GM21381 (cell line): Measurements from ENCODE around the gene TNFAIP8.

Experiments used
- ATAC-seq: cut with Tn5 transposase; IDR thresholded peaks from one replicate; pipeline ENCODE4 v1.9.1; 2021; ENCODE audit warnings: mild to moderate bottlenecking, moderate library complexity; ENCODE audit not compliant: unreplicated experiment

Gene TNFAIP8

DNA sequence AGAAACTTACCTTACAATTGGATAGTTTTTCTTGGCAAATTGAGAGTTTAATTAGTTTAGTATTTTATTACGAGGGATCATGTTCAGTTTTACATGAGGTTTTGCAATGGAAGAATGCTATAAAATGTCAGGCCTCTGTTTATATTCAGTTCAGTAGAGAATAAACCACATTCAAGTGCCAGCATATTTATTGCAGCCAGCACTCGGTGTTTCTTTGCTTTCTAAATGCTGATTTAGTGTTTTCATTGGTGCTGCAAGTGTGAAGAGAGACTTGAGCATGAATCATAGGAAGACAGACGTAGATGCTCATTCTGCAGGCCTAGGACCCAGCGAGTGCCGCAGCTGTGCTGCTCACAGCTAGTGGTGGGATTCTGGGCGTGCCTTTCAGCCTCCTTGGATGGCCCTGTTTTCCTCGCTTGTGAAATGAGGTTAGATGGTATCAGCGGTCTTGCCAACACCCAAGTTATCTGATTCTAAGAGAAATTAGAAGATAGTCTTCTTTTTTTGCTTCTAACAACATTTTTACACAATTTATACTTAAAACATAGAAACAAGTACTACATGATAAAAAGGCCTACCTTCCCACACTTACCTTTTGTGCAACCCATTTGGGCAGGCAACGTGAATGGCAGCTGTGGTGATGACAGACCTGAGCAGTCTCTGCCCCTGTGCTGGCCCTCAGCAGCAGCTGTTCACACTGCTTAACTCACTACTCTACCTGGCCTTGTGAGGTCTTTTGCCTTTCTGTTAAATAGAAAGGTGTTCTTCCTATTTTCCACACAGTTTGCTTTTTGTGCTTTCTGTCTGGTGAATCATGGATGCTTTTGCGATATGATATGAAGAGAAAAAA, 26.8 kb upstream of the TNFAIP8 start:
- ATAC-seq, result no peak

DNA sequence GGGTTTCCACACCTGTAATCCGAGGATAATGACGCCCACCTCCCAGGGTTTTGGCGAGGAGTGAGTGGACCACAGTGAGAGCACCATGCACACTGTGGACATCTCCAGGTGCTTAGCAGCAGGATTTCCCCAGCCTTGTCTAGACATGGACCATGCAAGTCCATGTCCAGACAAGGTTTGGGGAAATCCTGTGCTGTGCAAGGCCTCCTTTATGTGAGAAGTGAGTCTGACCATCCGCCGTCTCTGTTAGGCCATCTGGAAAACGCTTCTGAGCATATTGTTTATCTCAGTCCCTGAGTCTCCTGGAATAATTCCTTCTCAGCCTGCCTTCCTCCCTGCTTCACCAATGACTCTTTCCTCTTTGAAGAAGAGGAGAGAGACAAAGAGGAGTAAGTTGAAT, 26.2 kb upstream of the TNFAIP8 start:
- ATAC-seq, result no peak

DNA sequence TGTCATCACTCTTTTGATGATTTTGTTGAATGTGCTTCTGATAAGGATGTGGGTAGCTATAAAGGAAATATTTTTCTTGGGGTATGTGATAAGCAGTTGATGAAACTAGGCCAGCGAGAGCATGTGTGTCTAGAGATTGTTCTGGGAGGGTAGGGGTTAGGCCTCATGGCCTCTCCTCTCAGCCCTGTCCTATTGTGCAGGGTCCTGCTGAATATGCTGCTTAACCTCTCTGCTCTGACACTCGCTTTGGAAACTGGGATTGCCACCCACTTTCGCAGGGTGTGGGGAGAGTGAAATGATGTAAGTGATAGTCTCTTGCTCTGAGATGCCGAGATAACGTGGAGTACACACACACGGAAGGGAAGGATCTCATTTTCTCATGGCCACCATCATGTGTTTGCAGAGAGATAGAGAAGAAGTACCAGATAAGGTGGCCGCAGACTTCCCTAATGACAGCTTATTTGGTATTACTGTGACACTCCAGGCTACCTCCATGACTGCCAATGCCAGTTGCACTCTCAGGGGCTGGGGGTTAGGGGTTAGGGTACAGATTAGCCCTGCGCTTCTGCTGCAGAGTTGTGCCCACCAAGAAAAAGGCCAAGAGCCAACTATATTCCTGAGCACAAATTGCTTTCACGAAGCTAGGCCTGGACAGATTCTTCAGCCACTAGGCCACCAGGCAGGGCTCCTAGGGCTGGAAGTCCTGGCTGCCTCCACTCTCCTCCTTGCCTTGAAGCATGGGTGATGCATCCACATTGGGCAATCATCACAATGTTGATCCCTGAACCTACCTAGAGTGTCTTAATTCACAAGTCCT, 25.2 kb upstream of the TNFAIP8 start:
- ATAC-seq, result no peak

DNA sequence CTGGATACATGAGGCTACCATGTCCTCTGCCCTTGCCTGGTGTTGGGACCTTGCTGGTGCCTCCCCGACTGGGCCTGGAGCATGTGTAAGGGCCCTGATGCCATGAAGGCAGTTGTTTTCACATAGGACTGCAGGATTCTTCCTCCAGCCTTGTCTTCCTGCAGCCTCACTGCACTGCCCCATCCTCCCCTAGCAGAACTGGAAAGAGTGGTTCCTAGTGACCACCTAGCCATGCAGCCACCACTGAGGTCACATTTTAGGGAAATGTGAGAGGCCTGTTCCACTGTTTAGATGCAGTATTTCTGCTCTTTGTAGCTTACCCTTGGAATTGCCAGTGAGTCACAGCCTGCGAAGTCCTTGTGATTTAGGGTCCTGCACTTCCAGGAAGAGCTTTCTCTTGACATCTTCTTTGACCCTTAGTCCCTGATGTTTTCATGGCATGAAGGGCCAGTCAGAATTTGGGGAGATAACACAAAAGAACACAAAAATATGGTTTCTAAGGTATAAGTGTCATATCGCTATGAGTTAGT, 24.2 kb upstream of the TNFAIP8 start:
- ATAC-seq, result no peak

DNA sequence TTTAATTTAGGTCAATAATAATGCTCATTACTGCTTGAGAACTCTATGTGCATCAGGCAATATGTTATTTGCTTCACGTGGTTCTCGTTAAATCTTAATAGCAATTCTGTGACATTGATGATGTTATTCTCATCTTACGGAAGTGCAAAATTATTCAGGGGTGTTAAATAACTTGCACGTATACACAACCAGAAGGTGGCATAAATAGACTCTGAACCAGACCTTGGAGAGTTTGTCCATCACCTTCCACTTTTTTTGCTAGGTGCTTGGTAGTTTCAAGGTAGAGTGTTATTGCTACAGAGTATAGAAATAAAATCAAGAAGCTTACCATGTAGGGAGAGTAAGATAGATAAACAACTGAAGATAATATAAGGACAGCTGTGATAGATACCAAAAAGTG, 23.6 kb upstream of the TNFAIP8 start:
- no peak for ATAC-seq

DNA sequence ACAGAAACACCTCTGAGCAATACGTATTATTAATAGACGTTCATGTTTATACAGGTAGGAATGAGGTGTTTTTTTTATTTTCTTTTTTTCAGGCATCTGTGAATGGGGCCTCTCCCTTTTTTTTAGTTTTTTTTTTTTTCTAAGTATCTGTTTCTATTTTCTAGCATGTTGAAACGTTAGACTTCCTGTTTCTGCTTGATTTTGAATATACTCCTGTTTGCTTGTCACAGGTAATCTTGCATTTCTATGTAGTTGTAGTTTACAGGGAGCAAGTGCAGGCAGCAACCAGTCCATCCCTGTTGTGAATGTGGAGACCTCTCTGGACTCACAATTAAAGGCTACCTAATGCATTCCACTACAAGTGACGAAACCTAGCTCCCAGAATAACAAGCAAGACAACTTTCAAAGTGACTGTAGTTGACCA, 22.8 kb upstream of the TNFAIP8 start:
- peak; percentile 20 for ATAC-seq

DNA sequence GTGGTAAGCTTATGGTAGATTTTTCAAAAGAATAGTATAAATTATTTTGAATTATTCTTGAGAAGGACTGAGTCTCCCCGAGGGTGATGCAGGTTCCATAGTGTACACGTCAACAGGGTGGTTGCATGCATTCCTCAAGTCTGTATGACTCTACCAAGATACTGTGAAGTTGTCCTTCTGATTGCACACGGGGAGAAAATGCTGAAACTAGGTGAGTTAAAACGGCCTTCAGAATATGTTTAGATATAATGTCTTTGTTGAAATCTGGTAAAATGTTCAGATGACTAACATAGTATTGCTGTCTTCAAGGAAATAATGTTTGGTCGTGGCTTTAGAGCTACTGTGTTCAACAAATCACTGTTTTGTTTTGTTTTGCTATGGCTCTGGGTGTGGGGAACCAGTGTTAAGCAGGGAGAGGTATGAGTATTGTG, 22.4 kb upstream of the TNFAIP8 start:
- ATAC-seq, result peak; percentile 22

DNA sequence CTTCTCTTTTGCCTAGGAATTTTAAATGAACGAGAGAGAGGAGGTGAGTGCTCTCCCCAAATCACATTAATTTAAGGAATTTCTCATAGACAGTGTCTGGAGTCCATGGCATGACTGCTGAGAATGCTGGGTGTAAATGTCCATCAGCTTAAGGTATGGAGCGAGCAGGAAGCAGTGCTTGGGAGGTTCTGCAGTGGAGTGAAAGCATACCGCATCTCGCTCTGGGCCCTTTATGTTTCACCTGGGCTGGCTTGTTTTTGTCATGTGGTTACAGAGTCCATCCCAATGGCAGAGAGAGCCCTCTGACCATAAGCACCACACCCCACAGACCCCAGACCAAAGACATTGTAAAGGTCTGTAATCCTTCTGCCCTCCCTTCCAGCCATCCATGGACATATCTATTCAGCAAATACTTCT, 20.6 kb upstream of the TNFAIP8 start:
- ATAC-seq, result no peak

DNA sequence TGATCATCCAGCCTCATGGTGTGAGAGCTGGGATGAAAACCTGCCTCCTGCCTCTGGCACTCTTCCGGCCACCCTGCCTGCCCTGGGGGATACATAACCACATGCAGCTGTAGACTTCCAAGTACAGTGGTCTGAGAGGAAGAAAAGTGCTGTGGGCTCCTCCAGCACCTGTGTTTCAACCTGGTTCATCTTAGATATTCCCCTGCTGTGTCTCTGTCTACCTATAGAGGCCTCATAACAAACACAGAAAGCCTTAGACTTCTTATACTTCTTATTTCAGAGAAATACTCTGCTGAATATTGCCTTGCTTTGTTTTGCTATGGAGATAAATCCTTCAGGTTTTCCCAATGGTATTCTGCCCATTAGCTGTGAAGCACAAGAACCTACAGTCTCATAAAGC, 19.6 kb upstream of the TNFAIP8 start:
- no peak for ATAC-seq

DNA sequence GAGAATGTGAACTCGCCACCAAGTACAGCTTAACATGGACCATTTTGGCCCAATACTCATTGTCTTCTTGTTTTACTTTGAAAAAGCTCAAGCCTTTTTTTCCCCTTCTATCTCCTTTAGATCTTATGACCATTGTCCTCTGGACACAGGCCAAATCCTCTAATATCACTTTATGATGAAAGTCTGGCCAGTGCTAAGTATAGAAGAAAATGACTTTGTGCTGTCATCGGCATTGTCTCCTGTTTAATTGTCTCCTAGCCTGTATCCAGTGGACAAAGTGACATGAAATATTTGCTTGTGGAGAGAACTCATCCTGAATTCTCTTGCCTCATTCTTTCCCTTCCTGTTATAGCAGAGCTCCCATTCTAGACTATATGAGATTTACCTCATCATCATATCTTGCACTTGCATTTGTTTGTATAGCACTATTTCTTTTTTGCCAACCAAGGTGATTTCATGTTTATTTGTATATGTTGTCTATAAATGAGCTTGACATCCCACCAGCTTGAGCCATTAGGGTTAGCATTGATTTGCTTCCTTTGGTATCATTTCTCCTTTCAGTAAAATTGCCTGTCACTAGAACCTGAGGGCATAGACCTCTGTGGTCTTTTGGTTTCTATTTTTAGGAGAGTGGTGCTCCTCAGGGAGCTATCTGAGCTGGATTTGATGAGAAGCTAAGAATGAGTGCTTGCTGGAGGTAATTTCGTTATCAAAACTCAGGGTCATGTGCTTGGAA, 18.8 kb upstream of the TNFAIP8 start:
- no peak for ATAC-seq

DNA sequence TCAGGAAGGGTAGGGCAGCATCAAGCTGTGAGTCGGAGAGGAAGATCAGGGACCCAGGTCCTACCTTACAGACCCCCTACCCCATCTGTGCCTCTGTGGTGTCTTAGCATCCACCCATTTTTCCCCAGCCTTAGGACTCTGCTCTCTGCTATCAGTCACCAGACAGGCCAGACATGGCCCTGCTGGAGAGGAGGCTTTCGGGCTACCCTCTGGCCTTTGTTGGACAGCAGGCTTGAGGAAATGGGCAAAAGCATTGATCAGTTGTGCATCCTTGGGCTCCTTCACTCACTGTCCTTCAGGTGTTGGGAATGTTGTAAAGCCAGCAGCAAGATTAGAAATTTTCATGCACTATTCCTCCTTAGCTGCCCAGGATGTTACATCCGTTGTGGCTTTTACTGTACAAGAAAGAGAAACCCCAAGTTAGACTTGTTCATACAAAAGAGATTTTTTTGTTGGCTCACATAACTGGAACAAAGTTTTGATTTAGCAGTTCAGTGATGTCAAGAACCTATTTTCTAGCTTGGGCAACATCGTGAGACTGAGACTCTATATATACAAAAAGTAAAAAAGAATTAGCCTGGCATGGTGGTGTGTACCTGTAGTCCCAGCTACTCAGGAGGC, 17.4 kb upstream of the TNFAIP8 start:
- no peak for ATAC-seq

DNA sequence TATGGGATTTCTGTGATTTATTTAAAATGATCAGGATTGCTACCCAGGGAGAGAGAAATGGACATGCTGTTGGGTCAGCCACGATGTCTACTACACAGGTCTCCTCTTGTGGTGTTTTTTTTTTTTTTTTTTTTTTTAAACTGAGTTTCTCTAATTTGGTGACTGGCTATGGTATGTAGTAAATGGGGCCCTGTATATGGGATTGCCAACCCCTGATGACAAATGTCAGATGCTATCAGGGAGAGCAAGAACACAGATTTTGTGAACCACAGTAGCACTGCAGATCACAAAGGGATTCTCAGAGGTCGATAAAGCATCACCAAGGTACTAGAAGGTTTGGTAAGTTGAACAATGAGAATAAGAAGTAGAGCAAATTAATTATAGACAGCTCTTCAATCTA, 16.5 kb upstream of the TNFAIP8 start:
- ATAC-seq, result no peak

DNA sequence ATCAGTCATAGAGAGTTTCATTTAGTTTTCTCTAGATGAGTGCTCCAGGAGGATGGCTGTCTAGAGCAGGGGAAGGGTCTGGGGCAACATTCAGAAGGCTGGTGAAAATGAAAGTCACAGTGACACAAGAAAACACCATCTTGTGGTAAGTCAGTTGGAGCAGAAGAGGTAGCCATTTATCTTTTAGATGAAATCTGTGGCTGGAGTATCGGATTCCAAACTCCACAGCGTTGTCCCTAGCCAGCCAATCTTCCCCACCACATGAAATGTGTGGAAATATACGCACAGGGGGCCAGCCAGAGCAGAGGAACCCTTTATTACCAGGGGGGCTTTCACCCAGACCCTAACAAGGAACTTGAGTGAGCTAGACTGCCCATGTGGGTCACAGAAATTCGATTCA, 15.9 kb upstream of the TNFAIP8 start:
- no peak for ATAC-seq

DNA sequence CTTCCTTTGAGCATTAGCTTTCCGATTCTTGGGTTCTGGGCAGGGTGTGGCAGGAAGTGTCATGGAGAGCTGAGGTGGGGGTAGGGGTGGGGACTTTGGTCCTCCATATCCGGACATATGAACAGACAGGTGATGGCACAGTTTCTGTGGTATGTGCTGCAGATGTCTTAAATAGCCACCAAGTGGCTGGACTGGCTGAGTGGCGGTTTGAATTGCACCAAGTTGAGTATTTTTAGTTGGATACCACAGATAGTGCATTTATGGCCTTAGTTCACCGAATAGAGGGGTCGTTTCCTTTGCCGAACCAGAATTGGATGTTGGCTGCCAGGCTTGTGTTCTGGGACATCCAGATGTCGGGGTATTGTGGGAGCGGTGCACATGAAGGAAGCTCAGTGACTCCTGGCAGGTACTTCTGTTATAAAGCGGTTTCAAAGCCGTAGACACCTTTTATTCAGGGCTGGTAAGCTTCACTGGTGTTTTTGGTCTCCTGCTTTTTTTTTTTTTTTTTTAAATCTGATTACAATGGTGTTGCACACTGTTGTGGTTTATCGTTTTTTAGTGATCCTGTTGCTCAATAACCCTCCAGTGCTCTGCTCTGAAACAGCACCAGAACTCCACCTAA, 15.1 kb upstream of the TNFAIP8 start:
- ATAC-seq, result peak; percentile 63

DNA sequence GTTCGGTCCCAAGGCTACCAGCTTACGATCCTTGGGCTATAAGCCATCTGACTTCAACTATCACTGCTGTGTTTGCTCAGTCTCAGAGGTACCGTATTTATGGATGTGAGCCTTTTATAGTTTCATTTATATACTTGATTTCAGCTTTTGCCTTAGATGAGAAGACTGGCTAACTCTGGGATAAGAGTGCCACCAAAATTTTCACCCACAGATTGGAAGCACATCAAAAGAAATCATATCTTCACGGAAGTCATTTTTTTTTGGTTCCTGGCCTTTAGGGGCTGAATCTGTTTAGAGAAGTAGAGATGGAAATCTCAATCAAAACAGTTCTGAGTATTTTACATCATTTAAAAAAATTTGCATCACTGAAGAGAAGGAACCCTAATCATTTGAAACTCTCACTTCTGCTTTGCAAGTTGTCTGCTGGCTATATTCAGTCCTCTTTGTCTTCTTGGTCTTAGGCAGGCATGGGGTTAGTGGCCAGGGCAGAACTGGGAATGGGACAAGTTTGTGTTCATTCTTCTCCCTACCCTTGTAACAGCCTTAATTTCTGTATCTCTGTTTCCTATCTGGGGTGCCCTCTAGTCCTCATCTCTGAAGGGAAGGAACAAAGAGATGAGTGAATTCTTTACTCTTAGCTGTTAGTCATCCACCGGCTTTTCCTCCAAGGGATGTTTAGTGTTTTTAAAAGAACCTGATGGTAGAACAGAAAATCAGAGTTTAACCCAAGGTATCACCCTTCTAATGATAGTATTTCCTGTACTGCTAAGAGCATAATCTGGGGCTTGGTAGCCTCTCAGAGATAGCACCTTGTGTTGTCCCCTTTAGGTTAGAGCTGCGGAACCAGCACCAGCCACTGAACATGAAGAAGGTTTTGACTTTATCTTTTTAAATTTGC, 14.1 kb upstream of the TNFAIP8 start:
- peak; percentile 46 for ATAC-seq

DNA sequence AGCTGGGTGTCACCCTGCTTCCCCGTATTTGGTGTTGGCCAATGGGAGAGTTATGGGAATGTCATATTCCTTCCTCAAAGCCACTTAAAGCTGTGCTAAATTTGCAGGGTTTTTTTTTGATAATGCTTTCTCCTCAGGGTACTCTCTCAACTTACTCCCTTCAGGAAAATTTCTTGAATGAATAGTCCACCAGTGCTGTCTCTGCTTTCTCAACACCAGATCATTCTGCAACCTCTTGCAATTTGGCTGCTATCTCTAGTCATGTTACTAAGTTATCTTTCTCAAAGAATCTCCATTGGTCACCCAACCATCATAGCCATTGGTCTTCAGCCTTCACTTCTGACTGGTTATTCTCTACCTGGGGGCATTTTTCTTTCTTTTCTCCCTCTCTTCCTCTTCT, 13.4 kb upstream of the TNFAIP8 start:
- no peak for ATAC-seq

DNA sequence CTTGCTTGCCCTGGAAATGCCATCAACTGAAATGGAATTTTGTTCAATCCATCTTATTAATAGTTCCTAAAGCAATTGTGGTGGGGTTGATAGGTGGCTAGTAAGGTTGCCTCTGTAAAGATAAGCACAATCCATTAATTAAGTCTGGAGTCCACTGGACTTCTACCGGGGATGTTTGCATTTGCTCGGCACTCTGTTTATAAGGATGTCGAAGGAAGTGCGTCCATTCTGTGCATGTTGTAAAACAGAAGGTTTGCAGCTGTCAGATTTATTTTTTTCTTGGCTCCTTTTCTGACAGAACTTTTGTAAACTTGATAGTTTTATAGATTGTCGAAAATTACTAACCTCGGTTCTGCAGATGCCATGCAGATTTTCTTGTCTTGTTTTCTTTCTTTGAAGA, 12.8 kb upstream of the TNFAIP8 start:
- ATAC-seq, result no peak

DNA sequence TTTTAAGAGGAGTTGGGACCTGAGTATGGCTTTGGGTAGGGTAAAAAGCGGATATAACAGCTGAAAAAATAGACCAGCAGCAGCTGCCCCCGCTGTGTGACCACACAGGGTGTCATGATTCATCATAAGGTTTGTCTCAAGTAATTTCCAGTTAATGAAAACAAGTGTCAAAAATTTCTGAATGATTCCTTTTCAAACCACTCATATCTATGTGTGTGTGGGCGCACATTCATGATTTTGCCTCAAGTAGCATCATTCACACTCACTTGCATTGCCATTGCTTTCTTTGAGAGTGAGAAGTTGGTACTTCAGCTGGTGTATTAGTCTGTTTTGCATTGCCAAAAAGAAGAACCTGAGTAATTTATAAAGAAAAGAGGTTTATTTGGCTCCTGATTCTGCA, 12.1 kb upstream of the TNFAIP8 start:
- peak; percentile 20 for ATAC-seq

DNA sequence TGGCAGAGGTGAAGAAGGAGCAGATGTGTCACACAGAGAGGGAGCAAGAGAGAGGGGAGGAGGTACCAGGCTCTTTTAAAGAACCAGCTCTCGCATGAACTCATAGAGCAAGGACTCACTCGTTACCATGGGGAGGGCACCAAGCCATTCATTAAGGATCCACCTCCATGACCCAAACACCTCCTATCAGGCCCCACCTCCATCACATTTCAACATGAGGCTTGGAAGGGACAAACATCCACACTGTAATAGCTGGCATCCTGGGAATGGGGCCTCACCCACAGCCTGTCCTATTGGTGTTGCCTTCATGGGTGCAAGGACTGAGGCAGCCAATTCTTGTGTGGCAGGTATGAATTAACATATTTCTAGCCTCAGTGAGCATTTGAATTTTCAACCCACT, 11.6 kb upstream of the TNFAIP8 start:
- ATAC-seq, result no peak
